ENCODE measurements around the gene KAT2B. TPM values are rescaled to one million over a fixed set of nuclear protein-coding genes. Genes with fewer than 3 reads are reported as not detected.

Gene KAT2B
- total and polyA plus RNA-seq, 2 donors (not counting 1 experiment from before 2014, with no cell fraction given) = 21.7 to 57.5 TPM

GRCh38 chr3:20186600-20187004, 146.4 kb downstream of the KAT2B start:
- H3K36me3 ChIP-seq (replicated peaks in 1 of 2; ENCODE audit: control extremely low read depth in 1 of 2, control insufficient read depth in 1 of 2, extremely low read depth in 1 of 2, insufficient read depth in 2 of 2, low read length in 1 of 2) = peaks cover 2 to 7% of the 10 kb centered on the region in 2 experiments
- peaks cover 4% of the 10 kb centered on the region for H3K4me1 Mint-ChIP-seq
- peak overlapping the region; percentile 68 for H2AFZ ChIP-seq (ENCODE audit: insufficient read depth, low read depth, low read length, poor library complexity, severe bottlenecking)
- TF ChIP-seq CTCF (IDR thresholded peaks at IDR 0.05) (no peak), EZH2 (IDR thresholded peaks at IDR 0.05; ENCODE audit: borderline replicate concordance, insufficient read depth, low read depth, low read length, poor library complexity, severe bottlenecking) (no peak)
- peak overlapping the region; percentile 98 for H3K27ac ChIP-seq (ENCODE audit: low read length in 2 of 2)
- ATAC-seq (ENCODE audit: low read depth) (no peak), DNase-seq (no peak)
- no peaks in the 10 kb centered on the region for H4K20me1 ChIP-seq (ENCODE audit: control insufficient read depth, insufficient read depth, low read length, poor library complexity, severe bottlenecking)
- peak overlapping the region; percentile 83 for H3K9ac ChIP-seq (ENCODE audit: low read length)
- peaks cover 25% of the 10 kb centered on the region for H3K79me2 ChIP-seq (ENCODE audit: control insufficient read depth, insufficient read depth, low read length)
- no peaks in the 10 kb centered on the region for H3K9me3 ChIP-seq (ENCODE audit: control extremely low read depth in 1 of 3, control insufficient read depth in 2 of 3, insufficient read depth in 1 of 3, low read length in 2 of 3)
- H3K4me1 ChIP-seq (ENCODE audit: control insufficient read depth in 2 of 2, insufficient read depth in 2 of 2, low read length in 2 of 2) = peaks cover 19 to 26% of the 10 kb centered on the region in 2 donors
- no peaks in the 10 kb centered on the region for H3K27me3 Mint-ChIP-seq
- intact Hi-C loops (cut with micrococcal nuclease) = loop anchor here (1.0 to 10.0 kb wide), 6 partner anchors 60 to 1742 kb away; partner anchors contain the start of gene RAB5A
- peak overlapping the region; percentile 87 for H3K4me2 ChIP-seq (replicated peaks; ENCODE audit: low read depth, low read length, poor library complexity, severe bottlenecking)
- ChIA-PET POLR2A (interaction anchor here (0.6 to 1.4 kb wide), 4 partner anchors 19 to 220 kb away, joined by 4 to 7 read pairs (median 4); partner anchors contain the start of gene KAT2B), CTCF (interaction anchor here (0.8 to 3.2 kb wide), 11 partner anchors 9 to 1040 kb away, joined by 3 to 14 read pairs (median 4); partner anchors contain the start of gene KAT2B)
- H3K4me3 ChIP-seq (ENCODE audit: control extremely low read depth in 1 of 5, extremely low read depth in 1 of 5, insufficient read depth in 1 of 5, low read depth in 2 of 5, low read length in 4 of 5) = peak overlapping the region; percentile 65 to 96 (median 70)
- no peaks in the 10 kb centered on the region for H3K27me3 ChIP-seq (replicated peaks in 1 of 4; ENCODE audit: control extremely low read depth in 1 of 4, control insufficient read depth in 3 of 4, insufficient read depth in 4 of 4, low read length in 3 of 4)
- H3K27ac Mint-ChIP-seq = no peak overlapping the region
- no peak overlapping the region for H3K4me3 Mint-ChIP-seq
- H3K9me3 Mint-ChIP-seq (ENCODE audit: insufficient read depth) = no peaks in the 10 kb centered on the region
- 0% methylated on average over 7 of the region's 9 CpGs for WGBS (ENCODE audit: insufficient coverage)

GRCh38 chr3:20190991-20191390, 150.7 kb downstream of the KAT2B start:
- CTCF ChIA-PET = no interaction called here

More at GRCh38 chr3:20190991-20191390, 150.7 kb downstream of the KAT2B start:
- peaks cover 15% of the 10 kb centered on the region for H3K79me2 ChIP-seq (ENCODE audit: control insufficient read depth, insufficient read depth, low read length)
- Mint-ChIP-seq H3K9me3 (ENCODE audit: insufficient read depth) (no peaks in the 10 kb centered on the region), H3K27me3 (no peaks in the 10 kb centered on the region), H3K4me1 (peaks cover 3% of the 10 kb centered on the region), H3K4me3 (no peak overlapping the region), H3K27ac (no peak overlapping the region)
- H3K9ac ChIP-seq (ENCODE audit: low read length) = no peak overlapping the region
- H3K36me3 ChIP-seq (replicated peaks in 1 of 2; ENCODE audit: control extremely low read depth in 1 of 2, control insufficient read depth in 1 of 2, extremely low read depth in 1 of 2, insufficient read depth in 2 of 2, low read length in 1 of 2) = no peaks in the 10 kb centered on the region
- POLR2A ChIA-PET = no interaction called here
- H3K27me3 ChIP-seq (replicated peaks in 1 of 4; ENCODE audit: control extremely low read depth in 1 of 4, control insufficient read depth in 3 of 4, insufficient read depth in 4 of 4, low read length in 3 of 4) = no peaks in the 10 kb centered on the region
- DNase-seq (no peak), ATAC-seq (ENCODE audit: low read depth) (no peak)
- no peak overlapping the region for H3K27ac ChIP-seq (ENCODE audit: low read length in 2 of 2)
- WGBS (ENCODE audit: insufficient coverage) = 92% methylated on average over 3 of the region's 5 CpGs
- no peak overlapping the region for H2AFZ ChIP-seq (ENCODE audit: insufficient read depth, low read depth, low read length, poor library complexity, severe bottlenecking)
- no peaks in the 10 kb centered on the region for H3K9me3 ChIP-seq (ENCODE audit: control extremely low read depth in 1 of 3, control insufficient read depth in 2 of 3, insufficient read depth in 1 of 3, low read length in 2 of 3)
- no peak for TF ChIP-seq CTCF (IDR thresholded peaks at IDR 0.05)
- TF ChIP-seq EZH2 (IDR thresholded peaks at IDR 0.05; ENCODE audit: borderline replicate concordance, insufficient read depth, low read depth, low read length, poor library complexity, severe bottlenecking) = no peak
- intact Hi-C loops (cut with micrococcal nuclease) = no loop called here
- H3K4me2 ChIP-seq (replicated peaks; ENCODE audit: low read depth, low read length, poor library complexity, severe bottlenecking) = no peak overlapping the region
- H3K4me1 ChIP-seq (ENCODE audit: control insufficient read depth in 2 of 2, insufficient read depth in 2 of 2, low read length in 2 of 2) = peaks cover 12 to 13% of the 10 kb centered on the region in 2 donors
- H3K4me3 ChIP-seq (ENCODE audit: control extremely low read depth in 1 of 5, extremely low read depth in 1 of 5, insufficient read depth in 1 of 5, low read depth in 2 of 5, low read length in 4 of 5) = no peak overlapping the region
- no peaks in the 10 kb centered on the region for H4K20me1 ChIP-seq (ENCODE audit: control insufficient read depth, insufficient read depth, low read length, poor library complexity, severe bottlenecking)

Measured in B cell (primary cell).